Erythroblast (primary cell): ENCODE data around the gene SAYSD1.

Source experiments
- GATA1 ChIP-seq: IDR thresholded peaks from 2 replicates; pipeline ENCODE4 v1.6.1; 2011; ENCODE audit warnings: low read depth, mild to moderate bottlenecking, control low read depth, low read length, moderate library complexity
- POLR2A ChIP-seq: IDR thresholded peaks from 2 replicates; pipeline ENCODE4 v1.6.1; 2011; ENCODE audit warnings: mild to moderate bottlenecking, low read length

- TF ChIP-seq POLR2A = no peak
- TF ChIP-seq GATA1 = no peak
Observed at GRCh38 chr6:39140556-39141167, 25.7 kb upstream of the SAYSD1 start.
